NCI-H1930 (cell line): Measurements from ENCODE around the gene GPR155.
A peak's percentile ranks its signal among the peaks of the same experiment; 100 is the strongest.

Experiments
- DNase-seq, 2 experiments: peaks; one replicate each; lab custom pipeline; 2025; lab: John Stamatoyannopoulos, UW

GPR155 gene

GRCh38 chr2:174486563-174487107 lies at the start of gene GPR155:
Gene GPR155 (minus strand): TSS chr2:174487029. CDS start chr2:174481956, 5,073 bp downstream.
- peak in 1 of 2 experiments; percentile 20 for DNase-seq

- peak; percentile 52 to 72 for DNase-seq
Observed at GRCh38 chr2:174535757-174536703, 49.2 kb upstream of the GPR155 start.

GRCh38 chr2:174535083-174535482 lies 48.3 kb upstream of the GPR155 start:
- DNase-seq = no peak

- DNase-seq = no peak
Observed at GRCh38 chr2:174529916-174530315, 43.1 kb upstream of the GPR155 start.

GRCh38 chr2:174527959-174528358 lies 41.1 kb upstream of the GPR155 start:
- DNase-seq = no peak

- no peak for DNase-seq
Observed at GRCh38 chr2:174527101-174527721, 40.4 kb upstream of the GPR155 start.

- DNase-seq = no peak
Observed at GRCh38 chr2:174524527-174524926, 37.7 kb upstream of the GPR155 start.

GRCh38 chr2:174522553-174522952 lies 35.7 kb upstream of the GPR155 start:
- no peak for DNase-seq

GRCh38 chr2:174518395-174518794 lies 31.6 kb upstream of the GPR155 start:
- DNase-seq = no peak

GRCh38 chr2:174516501-174517378 lies 29.9 kb upstream of the GPR155 start:
- no peak for DNase-seq

GRCh38 chr2:174512345-174512744 lies 25.5 kb upstream of the GPR155 start:
- no peak for DNase-seq

GRCh38 chr2:174511580-174512260 lies 24.9 kb upstream of the GPR155 start:
- no peak for DNase-seq

GRCh38 chr2:174510583-174511189 lies 23.9 kb upstream of the GPR155 start:
- DNase-seq = no peak

GRCh38 chr2:174503161-174503809 lies 16.5 kb upstream of the GPR155 start:
- DNase-seq = no peak

GRCh38 chr2:174499371-174499770 lies 12.5 kb upstream of the GPR155 start:
- no peak for DNase-seq

- DNase-seq = no peak
Observed at GRCh38 chr2:174495365-174496012, 8.7 kb upstream of the GPR155 start.

GRCh38 chr2:174493549-174494331 lies 6.9 kb upstream of the GPR155 start:
- no peak for DNase-seq

GRCh38 chr2:174492963-174493431 lies 6.2 kb upstream of the GPR155 start:
- DNase-seq = no peak

GRCh38 chr2:174491947-174492346 lies 5.1 kb upstream of the GPR155 start:
- no peak for DNase-seq
